HEK293T (cell line): Measurements from ENCODE around the gene NQO1.

Experiments used
- ARNT ChIP-seq: fragments of 450-650 bp; IDR thresholded peaks from 2 replicates; pipeline ENCODE4 v1.6.1; 2017; ENCODE audit warnings: mild to moderate bottlenecking
- BHLHE40 ChIP-seq: fragments of 450-650 bp; IDR thresholded peaks from 2 replicates; pipeline ENCODE4 v1.6.1; 2016; ENCODE audit warnings: mild to moderate bottlenecking, moderate library complexity, borderline replicate concordance
- CTBP1 ChIP-seq: fragments of 450-650 bp; IDR thresholded peaks from 2 replicates; pipeline ENCODE4 v1.6.1; 2016; ENCODE audit warnings: borderline replicate concordance
- ELF4 ChIP-seq: fragments of 450-650 bp; IDR thresholded peaks from 2 replicates; pipeline ENCODE4 v1.6.1; 2017; ENCODE audit warnings: antibody characterized with exemption
- FOXA1 ChIP-seq: fragments of 450-650 bp; IDR thresholded peaks from 2 replicates; pipeline ENCODE4 v1.6.1; 2016; ENCODE audit warnings: mild to moderate bottlenecking
- FOXK2 ChIP-seq: fragments of 450-650 bp; IDR thresholded peaks from 2 replicates; pipeline ENCODE4 v1.6.1; 2016; ENCODE audit warnings: mild to moderate bottlenecking
- FOXM1 ChIP-seq: fragments of 450-650 bp; IDR thresholded peaks from 2 replicates; pipeline ENCODE4 v1.6.1; 2017; ENCODE audit warnings: mild to moderate bottlenecking, borderline replicate concordance
- HDGF ChIP-seq: fragments of 450-650 bp; IDR thresholded peaks from 2 replicates; pipeline ENCODE4 v1.6.1; 2017; ENCODE audit warnings: antibody characterized with exemption, borderline replicate concordance
- LEF1 ChIP-seq: fragments of 450-650 bp; IDR thresholded peaks from 2 replicates; pipeline ENCODE4 v1.6.1; 2017; ENCODE audit warnings: mild to moderate bottlenecking, borderline replicate concordance
- NFRKB ChIP-seq: fragments of 450-650 bp; IDR thresholded peaks from 2 replicates; pipeline ENCODE4 v1.6.1; 2016; ENCODE audit warnings: mild to moderate bottlenecking, moderate library complexity
- SP1 ChIP-seq: fragments of 450-650 bp; IDR thresholded peaks from 2 replicates; pipeline ENCODE4 v1.6.1; 2017
- TARDBP ChIP-seq: fragments of 450-650 bp; IDR thresholded peaks from 2 replicates; pipeline ENCODE4 v1.6.1; 2016
- ZNF384 ChIP-seq: fragments of 450-650 bp; IDR thresholded peaks from 2 replicates; pipeline ENCODE4 v1.6.1; 2016
- TF ChIP-seq, protein P1 (sequence below): fragments of 450-650 bp; IDR thresholded peaks from 2 replicates; pipeline ENCODE4 v1.6.1; 2016

DNA sequence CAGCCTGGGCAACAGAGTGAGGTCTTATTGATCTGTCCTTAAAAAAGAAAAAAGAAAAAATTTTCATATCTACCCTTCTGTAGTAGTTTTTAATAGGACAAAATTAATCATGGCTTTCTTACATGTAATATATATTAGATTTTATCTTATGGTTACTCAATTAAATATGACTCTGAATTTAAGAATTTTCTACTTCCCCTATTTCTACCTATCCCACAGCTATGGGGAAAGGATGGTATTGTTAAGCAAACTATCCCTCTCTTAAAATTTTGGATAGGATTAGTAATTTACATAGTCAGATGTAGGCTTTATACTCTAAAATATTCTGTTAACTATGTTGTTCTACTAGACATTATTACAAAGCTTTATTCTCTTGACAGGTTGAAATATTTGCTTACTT, 62.5 kb downstream of the NQO1 start:
- TF ChIP-seq NFRKB (no peak), BHLHE40 (no peak), HDGF (no peak), ZNF384 (no peak), SP1 (no peak), CTBP1 (no peak), FOXA1 (no peak), ELF4 (no peak), TARDBP (no peak), ARNT (no peak), FOXM1 (no peak), LEF1 (no peak), FOXK2 (no peak)
- TF ChIP-seq, protein P1, sequence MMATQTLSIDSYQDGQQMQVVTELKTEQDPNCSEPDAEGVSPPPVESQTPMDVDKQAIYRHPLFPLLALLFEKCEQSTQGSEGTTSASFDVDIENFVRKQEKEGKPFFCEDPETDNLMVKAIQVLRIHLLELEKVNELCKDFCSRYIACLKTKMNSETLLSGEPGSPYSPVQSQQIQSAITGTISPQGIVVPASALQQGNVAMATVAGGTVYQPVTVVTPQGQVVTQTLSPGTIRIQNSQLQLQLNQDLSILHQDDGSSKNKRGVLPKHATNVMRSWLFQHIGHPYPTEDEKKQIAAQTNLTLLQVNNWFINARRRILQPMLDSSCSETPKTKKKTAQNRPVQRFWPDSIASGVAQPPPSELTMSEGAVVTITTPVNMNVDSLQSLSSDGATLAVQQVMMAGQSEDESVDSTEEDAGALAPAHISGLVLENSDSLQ, result no peak
